Heart right ventricle (tissue), 16 donors: Measurements from ENCODE around the gene NCKAP1. TPM values are rescaled to one million over a fixed set of nuclear protein-coding genes. Genes with fewer than 3 reads are reported as not detected.
A peak's percentile ranks its signal among the peaks of the same experiment; 100 is the strongest.
"Not testable (repeated sequence)": the region's sequence is repeated elsewhere in the genome, so short reads cannot be mapped to it uniquely, and the experiment has no call there.

ENCODE experiments used
- ATAC-seq, 8 donors: fragments of 200-7000 bp; cut with Tn5 transposase; one replicate each; pipeline ENCODE4 v1.9.1; 2020; ENCODE audit warnings: mild to moderate bottlenecking in 8 of 8, moderate library complexity in 8 of 8, moderate number of reproducible peaks in 1 of 8
- DNase-seq, 2 donors: peaks; one replicate each; pipeline ENCODE4 v3.0.0-alpha.2; 2020
- H3K27ac ChIP-seq, 10 donors: fragments of 200-600 bp; sonication (generic) in 2 of 10; one replicate each; pipeline versions ENCODE4 v1.5.0 to v1.8.0; 2020 to 2022; ENCODE audit warnings: mild to moderate bottlenecking in 3 of 10
- H3K27me3 ChIP-seq, 7 donors: fragments of 200-600 bp; one replicate each; pipeline ENCODE4 v1.8.0; 2021 to 2022; ENCODE audit warnings: mild to moderate bottlenecking in 2 of 7
- H3K36me3 ChIP-seq, 9 donors: fragments of 200-600 bp; sonication (generic) in 1 of 9; one replicate each; pipeline versions ENCODE4 v1.5.0 to v1.8.0; 2020 to 2022; ENCODE audit warnings: mild to moderate bottlenecking in 2 of 9
- H3K4me1 ChIP-seq, 9 donors: fragments of 200-600 bp; sonication (generic) in 1 of 9; one replicate each; pipeline versions ENCODE4 v1.5.0 to v1.8.0; 2020 to 2022; ENCODE audit warnings: mild to moderate bottlenecking in 4 of 9
- H3K4me3 ChIP-seq, 10 donors: fragments of 200-600 bp; sonication (generic) in 2 of 10; one replicate each; pipeline versions ENCODE4 v1.5.0 to v1.8.0; 2020 to 2022; ENCODE audit warnings: mild to moderate bottlenecking in 7 of 10, moderate library complexity in 2 of 10
- H3K9me3 ChIP-seq, 11 donors: fragments of 200-600 bp in 10 of 11; sonication (generic) in 2 of 11; one replicate each; pipeline versions ENCODE4 v1.5.0 to v1.8.0; 2013 to 2022; ENCODE audit warnings: mild to moderate bottlenecking in 2 of 11, control low read depth in 1 of 11, moderate library complexity in 1 of 11
- CTCF ChIP-seq, 9 donors: fragments of 200-600 bp; sonication (generic) in 2 of 9; IDR thresholded peaks; one replicate each; pipeline versions ENCODE4 v1.5.0 to v1.8.0; 2021 to 2022; ENCODE audit warnings: antibody characterized with exemption in 9 of 9, mild to moderate bottlenecking in 5 of 9, moderate library complexity in 1 of 9
- WGBS, 2 donors: extraction: QIAGEN DNeasy Blood & Tissue Kit; methylation state at CpG; one replicate each; pipeline ENCODE4 v1.1.7; 2013; ENCODE audit warnings: inconsistent platforms in 1 of 2; 5-methylcytosine and 5-hydroxymethylcytosine counted together
- intact Hi-C, 10 donors: fragments of 100-400 bp; cut with DNase I; formaldehyde crosslinking; loops; one replicate each; pipeline versions ENCODE4 v1.11.1 to v1.14.2; 2022
- polyA plus RNA-seq, 2 donors: library from polyadenylated mRNA; stranded (reverse); fragments of 200-250 nt; gene quantifications; one replicate each; pipeline ENCODE4 v1.2.3, GENCODE V29; 2013
- total RNA-seq, 10 donors: library from RNA; stranded (reverse); fragmentation: NEBNext Ultra II Directional in 3 of 10; extraction: Animal tissue kit (Norgen Biotek cat#: 25700) in 3 of 10; gene quantifications; one replicate each; pipeline versions ENCODE4 v1.2.1 to v1.2.4, GENCODE V29; 2021 to 2023
- donor health status: Arrhythmogenic right ventricular cardiomyopathy.
- donor health status: ischemic (EF 13 %, LVEDD 7.1; RV severe dilation, severe dysfunction).
- donor health status: healthy with polysubstance abuse.
- donor health status: DM: no; HTN: yes; CAD: no.
- donor health status: DM: no; HTN: no; CAD: no.
- donor health status: ischemic (EF 25% LVEDD 6.9; RV normal size, moderate dysfunction).
- donor health status: ischemic (EF 25% LVEDD 5.7; RV mildly dilated, moderate dysfunction).
- donor health status: healthy.
- donor health status: DM: yes; HTN: yes; CAD: no.
- donor health status: Ischemic cardiomyopathy.
- donor health status: ischemic (EF 35%, LVEDD 5.7; RV mildly dilated, moderate dysfunction).
- donor health status: nonischemic (EF 11% LVEDD 7.7; RV severe dilation, severe dysfunction).
- donor health status: DM: yes; HTN: yes; CAD: no.
- donor health status: PGD.
- donor health status: ischemic (EF 29% LVEDD 5.4; RV normal size, mild dysfunction).
- donor health status: nonischemic (EF 23%, LVEDD 6.1; RV moderate dilation, normal function).

NCKAP1 gene
- total and polyA plus RNA-seq, 12 donors: 35.3 to 153 (median 124) TPM

- peaks cover 0 to 34% (median 7%) of the 10 kb centered on the region in 9 donors for H3K36me3 ChIP-seq
- no peak overlapping the region for H3K4me3 ChIP-seq
- WGBS, 2 donors: 88 to 91% methylated on average over 1 of the region's 1 CpG
- intact Hi-C loops: no loop called here
- TF ChIP-seq CTCF (IDR thresholded peaks at IDR 0.05): no peak
- H3K9me3 ChIP-seq: no peaks in the 10 kb centered on the region
- peak in 1 of 8 donors; percentile 37 for ATAC-seq
- peaks cover 0 to 92% (median 64%) of the 10 kb centered on the region in 9 donors for H3K4me1 ChIP-seq
- no peak for DNase-seq
- peaks cover 0 to 19% (median 0%) of the 10 kb centered on the region in 7 donors for H3K27me3 ChIP-seq
- peak overlapping the region in 4 of 10 donors; percentile 5 to 31 (median 28) for H3K27ac ChIP-seq
Observed at GRCh38 chr2:183019718-183020442, 18.4 kb downstream of the NCKAP1 start.

DNA sequence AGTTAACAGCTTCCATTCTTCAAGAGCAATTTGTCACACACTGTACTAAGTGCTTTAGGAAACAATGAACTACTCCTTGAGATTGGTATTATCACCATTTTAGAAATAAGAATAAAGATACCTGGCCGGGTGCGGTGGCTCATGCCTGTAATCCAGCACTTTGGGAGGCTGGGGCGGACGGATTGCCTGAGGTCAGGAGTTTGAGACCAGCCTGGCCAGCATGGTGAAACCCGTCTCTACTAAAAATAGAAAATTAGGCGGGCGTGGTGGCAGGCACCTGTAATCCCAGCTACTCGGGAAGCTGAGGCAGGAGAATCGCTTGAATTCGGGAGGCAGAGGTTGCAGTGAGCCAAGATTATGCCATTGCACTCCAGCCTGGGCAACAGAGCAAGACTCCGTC is 20.4 kb downstream of the NCKAP1 start:
- H3K9me3 ChIP-seq, H3K4me3 ChIP-seq, H3K27ac ChIP-seq, ATAC-seq, DNase-seq, intact Hi-C loops, H3K27me3 ChIP-seq: not testable (repeated sequence)
- H3K4me1 ChIP-seq: peaks cover 2 to 92% (median 64%) of the 10 kb centered on the region in 9 donors
- WGBS, 2 donors: 92% methylated on average over 11 of the region's 11 CpGs
- peaks cover 0 to 25% (median 7%) of the 10 kb centered on the region in 9 donors for H3K36me3 ChIP-seq

DNA sequence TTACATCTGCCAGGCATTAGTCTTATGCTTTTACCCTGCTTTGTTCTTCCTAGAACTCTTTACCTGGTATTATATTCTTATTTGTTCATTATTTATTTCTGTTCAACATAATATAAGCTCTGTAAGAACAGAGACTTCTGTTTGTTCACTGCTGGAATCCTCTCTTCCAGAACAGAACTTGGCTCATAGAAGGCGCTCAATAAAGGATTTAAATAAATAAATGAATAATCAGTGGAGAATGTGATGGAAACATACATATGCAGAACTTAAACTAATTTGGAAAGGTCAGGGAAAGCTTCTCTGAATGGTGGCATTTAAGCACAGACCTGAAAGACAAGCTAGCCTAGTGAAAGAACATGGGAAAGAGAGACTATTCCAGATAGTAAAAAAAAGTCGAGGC is 24.3 kb downstream of the NCKAP1 start:
- ATAC-seq (no peak), DNase-seq (no peak)
- no peaks in the 10 kb centered on the region for H3K9me3 ChIP-seq
- no peak for TF ChIP-seq CTCF (IDR thresholded peaks at IDR 0.05)
- intact Hi-C loops: no loop called here
- H3K4me1 ChIP-seq: peaks cover 2 to 92% (median 67%) of the 10 kb centered on the region in 9 donors
- no peak overlapping the region for H3K27ac ChIP-seq
- peaks cover 0 to 9% (median 0%) of the 10 kb centered on the region in 9 donors for H3K36me3 ChIP-seq
- H3K4me3 ChIP-seq: no peak overlapping the region
- 93 to 94% methylated on average over 2 of the region's 2 CpGs for WGBS, 2 donors
- H3K27me3 ChIP-seq: peaks cover 0 to 6% (median 0%) of the 10 kb centered on the region in 7 donors

GRCh38 chr2:183011743-183012142 is 26.5 kb downstream of the NCKAP1 start:
- ATAC-seq (no peak), DNase-seq (no peak)
- peaks cover 2 to 73% (median 61%) of the 10 kb centered on the region in 9 donors for H3K4me1 ChIP-seq
- no peaks in the 10 kb centered on the region for H3K9me3 ChIP-seq
- intact Hi-C loops: no loop called here
- peak overlapping the region in 4 of 10 donors; percentile 5 to 16 (median 13) for H3K27ac ChIP-seq
- no peaks in the 10 kb centered on the region for H3K36me3 ChIP-seq
- H3K27me3 ChIP-seq: no peaks in the 10 kb centered on the region
- TF ChIP-seq CTCF (IDR thresholded peaks at IDR 0.05): no peak
- 63 to 75% methylated on average over 2 of the region's 2 CpGs for WGBS, 2 donors
- H3K4me3 ChIP-seq: no peak overlapping the region

- H3K27me3 ChIP-seq: no peaks in the 10 kb centered on the region
- intact Hi-C loops: no loop called here
- ATAC-seq: peak in 7 of 8 donors; percentile 34 to 85 (median 60)
- no peak overlapping the region for H3K4me3 ChIP-seq
- peaks cover 2 to 70% (median 58%) of the 10 kb centered on the region in 9 donors for H3K4me1 ChIP-seq
- no peak for TF ChIP-seq CTCF (IDR thresholded peaks at IDR 0.05)
- peak; percentile 27 to 30 for DNase-seq
- no peaks in the 10 kb centered on the region for H3K9me3 ChIP-seq
- H3K27ac ChIP-seq: peak overlapping the region in 2 of 10 donors; percentile 2 to 32
- H3K36me3 ChIP-seq: no peaks in the 10 kb centered on the region
- WGBS, 2 donors: 27 to 41% methylated on average over 5 of the region's 5 CpGs
Observed at GRCh38 chr2:183010112-183010511, 28.1 kb downstream of the NCKAP1 start.
